GM18498 (cell line): Measurements from ENCODE around the gene LMBR1L.

Source experiments
- ATAC-seq: cut with Tn5 transposase; IDR thresholded peaks from one replicate; pipeline ENCODE4 v1.9.1; 2021; ENCODE audit warnings: mild to moderate bottlenecking, moderate library complexity; ENCODE audit not compliant: unreplicated experiment

The LMBR1L gene

DNA sequence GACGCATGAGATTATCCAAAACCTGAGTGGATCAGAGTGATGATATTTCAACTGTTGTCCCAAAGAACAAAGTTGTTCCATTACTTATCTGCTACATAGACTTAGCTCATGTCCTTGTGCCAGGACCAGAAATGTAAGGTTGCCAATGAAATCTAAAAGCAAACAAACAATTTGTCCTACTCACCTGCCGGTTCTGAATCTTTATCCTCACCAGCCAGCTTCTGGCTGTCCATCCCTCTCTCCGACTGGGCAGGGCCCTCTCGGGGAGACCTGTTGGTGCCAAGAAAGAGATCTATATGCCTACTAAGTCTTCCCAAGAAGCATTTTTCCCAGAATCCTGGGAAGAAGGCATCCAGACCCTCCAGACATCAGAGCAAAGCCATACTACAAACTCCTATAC, 55.6 kb downstream of the LMBR1L start:
- no peak for ATAC-seq

DNA sequence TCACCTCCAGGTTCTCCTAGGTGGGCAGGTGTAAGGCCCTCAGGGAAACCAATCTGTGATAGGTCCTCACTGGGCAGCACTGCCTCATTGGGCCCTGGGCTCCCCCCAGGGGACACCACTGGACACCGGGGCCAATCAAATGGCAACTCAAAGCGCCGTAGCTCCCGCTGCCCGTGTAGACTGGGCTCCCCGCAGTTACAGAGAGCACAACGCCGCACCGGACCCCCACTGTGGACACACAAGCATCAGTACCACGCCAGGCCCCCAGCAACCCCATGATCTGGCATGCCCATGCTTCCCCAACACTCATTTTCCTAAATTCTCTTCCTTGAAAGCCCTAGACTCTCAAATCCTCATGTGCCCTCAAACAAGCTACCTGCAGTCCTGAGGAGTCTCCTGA, 56.1 kb downstream of the LMBR1L start:
- ATAC-seq = no peak

DNA sequence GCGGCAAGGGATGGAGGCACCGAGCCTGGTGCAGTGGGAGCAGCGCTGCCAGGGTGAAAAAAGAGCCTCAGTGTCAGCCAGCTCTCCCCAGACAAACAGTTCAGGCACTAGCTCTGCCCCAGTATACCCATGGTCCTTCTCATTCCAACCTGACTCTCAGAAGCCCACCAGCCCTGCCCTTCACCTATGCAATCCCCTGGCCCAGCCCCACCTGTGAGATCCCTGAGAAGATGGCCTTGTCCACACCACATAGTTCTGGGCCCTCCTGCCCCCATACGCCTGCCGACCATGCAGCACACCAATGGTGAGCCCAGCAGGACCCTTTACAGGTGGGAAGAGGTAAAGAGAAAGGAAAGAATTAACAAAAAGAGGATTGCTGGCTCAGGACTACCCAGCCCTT, 56.6 kb downstream of the LMBR1L start:
- no peak for ATAC-seq

DNA sequence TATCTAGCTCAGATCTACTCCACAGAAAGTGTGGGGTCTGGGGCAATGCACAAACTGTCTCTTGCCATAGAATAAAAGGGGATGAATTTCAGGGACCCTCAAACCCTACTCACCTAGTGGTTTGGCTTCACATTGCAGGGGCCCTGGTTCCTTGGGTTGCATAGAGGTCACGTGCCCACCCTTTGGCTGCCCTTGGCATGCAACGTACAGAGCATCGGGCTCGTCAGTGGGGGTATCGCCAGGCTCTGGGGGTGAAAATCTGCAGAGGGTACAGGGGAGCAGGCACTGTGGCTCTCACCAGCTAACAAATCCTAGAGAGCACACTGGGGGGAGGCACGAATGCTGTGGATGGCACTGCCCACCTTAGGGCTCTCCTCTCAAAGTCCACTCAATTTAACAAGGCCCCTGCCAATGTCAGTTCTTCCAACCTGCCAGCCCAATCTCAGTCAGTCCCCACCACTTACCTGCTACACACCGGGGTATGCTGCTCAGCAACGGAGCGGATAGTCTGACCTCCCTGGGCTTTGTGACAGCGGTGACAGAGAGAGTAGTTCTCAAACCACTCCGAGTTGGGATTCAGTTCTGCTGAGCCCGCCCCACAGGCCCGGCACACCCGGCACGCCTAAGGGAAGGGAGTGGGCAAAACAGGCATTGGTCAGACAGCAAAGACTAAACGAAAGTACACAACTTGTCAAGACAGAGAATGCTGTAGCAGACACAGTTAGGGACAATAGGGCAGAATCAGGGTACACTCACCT, 58.0 kb downstream of the LMBR1L start:
- ATAC-seq = no peak

DNA sequence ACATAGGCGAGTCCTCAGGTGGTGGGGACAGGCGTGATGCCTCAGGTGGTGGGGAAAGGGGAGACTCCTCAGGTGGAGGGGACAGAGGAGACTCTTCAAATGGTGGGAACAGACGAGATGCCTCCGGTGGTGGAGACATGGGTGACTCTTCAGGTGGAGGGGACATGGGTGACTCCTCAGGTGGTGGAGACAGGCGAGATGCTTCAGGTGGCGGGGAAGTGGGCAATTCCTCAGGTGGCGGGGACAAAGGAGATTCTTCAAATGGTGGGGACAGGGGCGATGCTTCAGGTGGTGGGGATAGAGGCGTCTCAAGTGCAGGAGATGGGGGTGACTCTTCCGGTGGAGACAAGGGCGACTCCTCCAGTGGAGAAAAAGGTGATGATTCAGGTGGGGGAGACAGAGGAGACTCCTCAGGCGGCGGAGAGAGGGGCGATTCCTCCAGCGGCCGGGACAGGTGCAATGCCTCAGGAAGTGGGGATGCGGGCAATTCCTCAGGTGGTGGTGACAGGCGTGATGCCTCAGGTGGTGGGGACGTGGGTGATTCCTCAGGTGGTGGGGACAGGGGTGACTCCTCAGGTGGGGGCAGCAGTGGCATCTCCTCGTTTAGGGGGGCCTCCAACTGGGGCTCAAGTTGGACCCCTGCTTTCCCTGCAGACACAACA, 58.7 kb downstream of the LMBR1L start:
- ATAC-seq = no peak

DNA sequence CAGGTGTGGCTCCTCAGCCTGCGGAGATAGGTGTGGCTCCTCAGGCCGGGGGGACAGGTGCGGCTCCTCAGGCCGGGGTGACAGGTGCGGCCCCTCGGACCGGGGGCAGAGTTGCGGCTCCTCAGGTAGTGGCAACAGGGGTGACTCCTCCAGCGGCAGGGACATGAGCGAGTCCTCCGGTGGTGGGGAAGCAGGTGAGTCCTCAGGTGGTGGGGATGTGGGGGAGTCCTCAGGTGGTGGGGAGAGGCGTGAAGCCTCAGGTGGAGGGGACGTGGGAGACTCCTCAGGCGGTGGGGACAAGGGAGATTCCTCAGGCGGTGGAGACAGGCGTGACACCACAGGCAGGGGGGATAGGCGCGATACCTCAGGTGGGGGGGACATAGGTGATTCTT, 59.3 kb downstream of the LMBR1L start:
- ATAC-seq = no peak

DNA sequence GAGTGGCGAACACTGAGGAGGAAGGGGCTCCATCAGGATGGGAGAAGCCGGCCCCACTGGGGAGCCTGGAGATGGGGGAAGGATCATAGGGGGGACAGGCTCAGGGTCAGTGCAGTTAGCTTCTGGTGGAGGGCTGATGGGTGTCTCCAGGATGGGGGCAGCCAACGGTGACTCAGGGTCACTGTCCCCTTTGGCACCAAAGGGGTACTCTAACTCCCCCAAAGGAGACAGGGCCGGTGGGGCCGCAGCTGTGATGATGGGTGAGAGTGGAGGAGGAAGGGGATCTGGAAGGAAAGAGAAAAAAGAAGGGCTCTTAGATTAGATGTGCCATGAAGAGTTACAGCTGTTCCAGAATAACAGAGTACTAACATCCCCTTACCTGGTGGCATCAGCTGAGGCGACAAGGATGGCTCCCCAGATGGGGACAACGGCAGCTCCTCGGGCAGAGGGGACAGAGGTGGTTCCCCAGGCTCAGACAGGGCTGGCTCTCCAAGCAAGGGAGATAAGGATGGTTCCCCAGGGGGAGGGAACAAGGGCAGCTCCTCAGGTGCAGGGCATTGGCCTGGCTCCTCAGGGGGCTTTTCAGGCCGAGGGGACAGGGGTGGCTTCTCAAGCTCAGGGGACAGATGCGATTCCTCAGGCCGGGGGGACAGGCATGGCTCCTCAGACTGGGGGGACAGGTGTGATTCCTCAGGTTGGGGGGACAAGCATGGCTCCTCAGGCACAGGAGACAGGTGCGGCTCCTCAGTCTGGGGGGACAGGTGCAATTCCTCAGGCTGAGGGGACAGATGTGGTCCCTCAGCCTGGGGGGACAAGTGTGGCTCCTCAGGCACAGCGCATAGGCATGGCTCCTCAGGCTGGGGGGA, 59.9 kb downstream of the LMBR1L start:
- no peak for ATAC-seq

DNA sequence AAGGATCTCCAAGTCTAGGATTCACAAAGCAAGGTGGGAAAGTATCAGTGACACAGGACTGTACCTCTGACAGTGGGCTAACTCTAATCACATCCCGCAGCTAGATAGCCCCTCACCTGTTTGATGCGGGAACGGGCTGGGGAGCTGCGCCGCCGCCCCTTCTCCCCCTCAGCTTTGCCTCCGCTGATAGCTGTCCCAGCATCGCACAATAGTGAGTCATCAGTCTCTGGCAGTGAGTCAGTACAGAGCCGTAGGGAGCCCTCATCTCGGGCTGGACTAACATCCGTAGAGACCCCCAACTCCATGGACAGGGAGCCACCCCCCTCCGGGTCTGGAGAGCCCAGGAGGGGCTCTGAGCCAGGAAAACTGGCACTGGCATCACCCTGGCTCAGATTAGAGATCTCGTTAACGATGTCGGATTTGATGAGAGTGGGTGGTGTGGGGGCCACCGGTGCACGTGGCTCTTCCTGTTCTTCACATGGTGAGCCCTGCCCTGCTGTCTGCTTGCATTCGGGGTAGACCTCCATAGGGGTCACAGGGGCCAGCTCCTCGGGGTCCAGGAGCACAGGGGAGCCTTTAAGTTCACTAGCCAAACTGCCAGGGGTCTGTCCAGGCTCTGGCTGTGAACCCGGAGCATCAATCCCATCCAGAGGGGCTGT, 61.0 kb downstream of the LMBR1L start:
- no peak for ATAC-seq

DNA sequence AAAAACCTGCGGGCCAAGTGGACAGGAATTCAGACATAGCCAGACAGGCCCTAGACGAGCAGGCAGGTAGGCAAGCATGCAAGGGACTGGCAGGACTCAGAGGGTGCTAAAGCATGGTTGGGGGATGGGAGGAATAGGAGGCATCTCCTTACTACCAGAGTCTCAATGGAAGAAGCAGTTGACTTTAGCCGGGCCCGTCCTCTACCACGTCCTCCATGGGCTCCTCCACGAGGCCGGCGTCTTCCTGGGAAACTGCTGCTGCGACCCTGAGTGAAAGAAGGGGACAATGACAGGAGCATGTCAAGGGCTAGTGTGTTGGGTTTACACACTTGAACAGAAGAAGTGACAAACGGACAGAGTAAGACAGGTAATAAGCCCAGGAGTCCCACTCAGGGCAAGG, 61.7 kb downstream of the LMBR1L start:
- ATAC-seq = no peak
